GM23338 (cell line): ENCODE results near the gene CD34. TPM values are rescaled to one million over a fixed set of nuclear protein-coding genes. Genes with fewer than 3 reads are reported as not detected.
"Not testable (repeated sequence)": the region's sequence is repeated elsewhere in the genome, so short reads cannot be mapped to it uniquely, and the experiment has no call there.

Experiments used
- ATAC-seq: fragments of 200-7000 bp; cut with Tn5 transposase; 3 replicates; pipeline ENCODE4 v1.9.1; 2020
- DNase-seq: peaks from one replicate; pipeline ENCODE4 v3.0.0-alpha.2; 2015; ENCODE audit warnings: low spot score
- H2AFZ ChIP-seq: fragments of 200-600 bp; sonication (generic); 2 replicates; pipeline ENCODE4 v1.8.0; 2016; ENCODE audit warnings: antibody characterized with exemption, mild to moderate bottlenecking, moderate library complexity
- H3F3A ChIP-seq: fragments of 200-600 bp; sonication (generic); replicated peaks from 2 replicates; pipeline ENCODE4 v1.8.0; 2017; ENCODE audit warnings: antibody characterized with exemption, mixed run types, low read depth
- H3K27ac ChIP-seq: fragments of 200-600 bp; sonication (generic); 2 replicates; pipeline ENCODE4 v1.6.1; 2016; ENCODE audit warnings: low read depth
- H3K27me3 ChIP-seq: fragments of 200-600 bp; sonication (generic); 2 replicates; pipeline ENCODE4 v1.8.0; 2016; ENCODE audit warnings: mild to moderate bottlenecking, mixed run types, moderate library complexity; ENCODE audit not compliant: insufficient read depth
- H3K36me3 ChIP-seq: fragments of 200-600 bp; sonication (generic); 2 replicates; pipeline ENCODE4 v1.8.0; 2016; ENCODE audit warnings: mild to moderate bottlenecking; ENCODE audit not compliant: insufficient read depth
- H3K4me1 ChIP-seq: fragments of 200-600 bp; sonication (generic); 2 replicates; pipeline ENCODE4 v1.8.0; 2016; ENCODE audit warnings: mild to moderate bottlenecking, moderate library complexity; ENCODE audit not compliant: insufficient read depth
- H3K4me2 ChIP-seq: fragments of 200-600 bp; sonication (generic); 2 replicates; pipeline ENCODE4 v1.7.1; 2017; ENCODE audit warnings: mixed run types
- H3K4me3 ChIP-seq: fragments of 200-600 bp; sonication (generic); 2 replicates; pipeline ENCODE4 v1.6.1; 2016; ENCODE audit warnings: mixed run types
- H3K79me2 ChIP-seq: fragments of 200-600 bp; sonication (generic); replicated peaks from 2 replicates; pipeline ENCODE4 v1.8.0; 2017; ENCODE audit warnings: mild to moderate bottlenecking; ENCODE audit not compliant: insufficient read depth
- H3K9me2 ChIP-seq: fragments of 200-600 bp; sonication (generic); 2 replicates; pipeline ENCODE4 v1.8.0; 2017; ENCODE audit not compliant: insufficient read depth
- H4K20me1 ChIP-seq: fragments of 200-600 bp; sonication (generic); replicated peaks from 2 replicates; pipeline ENCODE4 v1.8.0; 2017; ENCODE audit warnings: mild to moderate bottlenecking; ENCODE audit not compliant: insufficient read depth
- H3K27ac Mint-ChIP-seq: 2 replicates; pipeline ENCODE4 v1.8.0; 2020; ENCODE audit warnings: inconsistent platforms, mild to moderate bottlenecking, moderate library complexity, mixed read lengths
- H3K27me3 Mint-ChIP-seq: 3 replicates; pipeline ENCODE4 v1.8.0; 2022; ENCODE audit warnings: low read depth, mild to moderate bottlenecking, moderate library complexity, mixed read lengths, inconsistent platforms; ENCODE audit not compliant: insufficient read depth, poor library complexity
- H3K36me3 Mint-ChIP-seq: 3 replicates; pipeline ENCODE4 v1.8.0; 2021; ENCODE audit warnings: low read depth, mild to moderate bottlenecking, inconsistent platforms, moderate library complexity, mixed read lengths
- H3K4me1 Mint-ChIP-seq: 3 replicates; pipeline ENCODE4 v1.8.0; 2020; ENCODE audit warnings: mild to moderate bottlenecking, inconsistent platforms, mixed read lengths
- H3K4me3 Mint-ChIP-seq: 3 replicates; pipeline ENCODE4 v1.8.0; 2021; ENCODE audit warnings: moderate library complexity, mild to moderate bottlenecking, inconsistent platforms, mixed read lengths
- H3K9me3 Mint-ChIP-seq: 3 replicates; pipeline ENCODE4 v1.8.0; 2020; ENCODE audit warnings: moderate library complexity, mild to moderate bottlenecking, inconsistent platforms, mixed read lengths
- JUNB ChIP-seq: IDR thresholded peaks from one replicate; pipeline ENCODE4 v1.6.1; 2016; ENCODE audit warnings: antibody characterized with exemption; ENCODE audit not compliant: unreplicated experiment
- POLR2AphosphoS5 ChIP-seq: IDR thresholded peaks from 2 replicates; pipeline ENCODE4 v1.6.1; 2016; ENCODE audit warnings: antibody characterized with exemption, low read depth
- polyA plus RNA-seq: library from polyadenylated mRNA; unstranded; fragments of >200 nt; fragmentation: Nextera tagmentation; extraction: Ambion mirVana; gene quantifications from 2 replicates; pipeline ENCODE4 v1.2.1, GENCODE V29; 2016
- total RNA-seq: library from RNA; depleted of rRNA; stranded (reverse); fragments of >200 nt; shearing (Covaris generic); gene quantifications from 2 replicates; pipeline ENCODE4 v1.2.3, GENCODE V29; 2014
- TF ChIP-seq, protein P1 (sequence below): fragments of 250-450 bp; sonication (Bioruptor Pico); IDR thresholded peaks from 2 replicates; pipeline ENCODE4 v1.5.0; 2020; ENCODE audit warnings: mild to moderate bottlenecking, moderate library complexity
- TF ChIP-seq, protein P2 (sequence below), 2 experiments: fragments of 200-600 bp in 1 of 2; sonication (generic) in 1 of 2; conservative IDR thresholded peaks; 2 replicates each; pipeline versions ENCODE4 v1.5.1 to v1.6.1; 2016 to 2017; ENCODE audit warnings: antibody characterized with exemption in 2 of 2, low read depth in 2 of 2, mild to moderate bottlenecking in 2 of 2, moderate library complexity in 1 of 2
- TF ChIP-seq, protein P3 (sequence below): IDR thresholded peaks from one replicate; pipeline ENCODE4 v1.6.1; 2018; ENCODE audit warnings: antibody characterized with exemption; ENCODE audit not compliant: unreplicated experiment

Gene CD34
- total and polyA plus RNA-seq, 2 experiments from 2014 or later: 0.07 to 0.18 TPM

DNA sequence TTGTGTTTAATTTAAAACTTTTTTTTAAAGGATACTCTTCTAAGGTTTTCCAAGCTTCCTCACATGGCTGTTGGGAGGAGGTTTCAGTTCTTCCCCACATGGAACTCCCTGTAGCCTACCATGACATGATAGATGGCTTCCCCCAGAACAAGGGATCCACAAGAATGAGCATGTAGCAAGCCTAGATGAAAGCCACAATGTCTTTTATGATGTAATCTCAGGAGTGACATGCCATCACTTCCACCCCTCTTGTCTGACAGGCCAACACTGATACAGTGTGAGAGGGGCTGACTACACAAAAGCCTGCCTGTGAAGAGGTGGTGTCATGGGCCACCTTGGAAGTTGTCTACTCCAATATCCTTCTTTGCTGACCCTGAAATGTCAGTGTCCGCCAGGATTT, 32.0 kb downstream of the CD34 start (continued):
- TF ChIP-seq, protein P1, sequence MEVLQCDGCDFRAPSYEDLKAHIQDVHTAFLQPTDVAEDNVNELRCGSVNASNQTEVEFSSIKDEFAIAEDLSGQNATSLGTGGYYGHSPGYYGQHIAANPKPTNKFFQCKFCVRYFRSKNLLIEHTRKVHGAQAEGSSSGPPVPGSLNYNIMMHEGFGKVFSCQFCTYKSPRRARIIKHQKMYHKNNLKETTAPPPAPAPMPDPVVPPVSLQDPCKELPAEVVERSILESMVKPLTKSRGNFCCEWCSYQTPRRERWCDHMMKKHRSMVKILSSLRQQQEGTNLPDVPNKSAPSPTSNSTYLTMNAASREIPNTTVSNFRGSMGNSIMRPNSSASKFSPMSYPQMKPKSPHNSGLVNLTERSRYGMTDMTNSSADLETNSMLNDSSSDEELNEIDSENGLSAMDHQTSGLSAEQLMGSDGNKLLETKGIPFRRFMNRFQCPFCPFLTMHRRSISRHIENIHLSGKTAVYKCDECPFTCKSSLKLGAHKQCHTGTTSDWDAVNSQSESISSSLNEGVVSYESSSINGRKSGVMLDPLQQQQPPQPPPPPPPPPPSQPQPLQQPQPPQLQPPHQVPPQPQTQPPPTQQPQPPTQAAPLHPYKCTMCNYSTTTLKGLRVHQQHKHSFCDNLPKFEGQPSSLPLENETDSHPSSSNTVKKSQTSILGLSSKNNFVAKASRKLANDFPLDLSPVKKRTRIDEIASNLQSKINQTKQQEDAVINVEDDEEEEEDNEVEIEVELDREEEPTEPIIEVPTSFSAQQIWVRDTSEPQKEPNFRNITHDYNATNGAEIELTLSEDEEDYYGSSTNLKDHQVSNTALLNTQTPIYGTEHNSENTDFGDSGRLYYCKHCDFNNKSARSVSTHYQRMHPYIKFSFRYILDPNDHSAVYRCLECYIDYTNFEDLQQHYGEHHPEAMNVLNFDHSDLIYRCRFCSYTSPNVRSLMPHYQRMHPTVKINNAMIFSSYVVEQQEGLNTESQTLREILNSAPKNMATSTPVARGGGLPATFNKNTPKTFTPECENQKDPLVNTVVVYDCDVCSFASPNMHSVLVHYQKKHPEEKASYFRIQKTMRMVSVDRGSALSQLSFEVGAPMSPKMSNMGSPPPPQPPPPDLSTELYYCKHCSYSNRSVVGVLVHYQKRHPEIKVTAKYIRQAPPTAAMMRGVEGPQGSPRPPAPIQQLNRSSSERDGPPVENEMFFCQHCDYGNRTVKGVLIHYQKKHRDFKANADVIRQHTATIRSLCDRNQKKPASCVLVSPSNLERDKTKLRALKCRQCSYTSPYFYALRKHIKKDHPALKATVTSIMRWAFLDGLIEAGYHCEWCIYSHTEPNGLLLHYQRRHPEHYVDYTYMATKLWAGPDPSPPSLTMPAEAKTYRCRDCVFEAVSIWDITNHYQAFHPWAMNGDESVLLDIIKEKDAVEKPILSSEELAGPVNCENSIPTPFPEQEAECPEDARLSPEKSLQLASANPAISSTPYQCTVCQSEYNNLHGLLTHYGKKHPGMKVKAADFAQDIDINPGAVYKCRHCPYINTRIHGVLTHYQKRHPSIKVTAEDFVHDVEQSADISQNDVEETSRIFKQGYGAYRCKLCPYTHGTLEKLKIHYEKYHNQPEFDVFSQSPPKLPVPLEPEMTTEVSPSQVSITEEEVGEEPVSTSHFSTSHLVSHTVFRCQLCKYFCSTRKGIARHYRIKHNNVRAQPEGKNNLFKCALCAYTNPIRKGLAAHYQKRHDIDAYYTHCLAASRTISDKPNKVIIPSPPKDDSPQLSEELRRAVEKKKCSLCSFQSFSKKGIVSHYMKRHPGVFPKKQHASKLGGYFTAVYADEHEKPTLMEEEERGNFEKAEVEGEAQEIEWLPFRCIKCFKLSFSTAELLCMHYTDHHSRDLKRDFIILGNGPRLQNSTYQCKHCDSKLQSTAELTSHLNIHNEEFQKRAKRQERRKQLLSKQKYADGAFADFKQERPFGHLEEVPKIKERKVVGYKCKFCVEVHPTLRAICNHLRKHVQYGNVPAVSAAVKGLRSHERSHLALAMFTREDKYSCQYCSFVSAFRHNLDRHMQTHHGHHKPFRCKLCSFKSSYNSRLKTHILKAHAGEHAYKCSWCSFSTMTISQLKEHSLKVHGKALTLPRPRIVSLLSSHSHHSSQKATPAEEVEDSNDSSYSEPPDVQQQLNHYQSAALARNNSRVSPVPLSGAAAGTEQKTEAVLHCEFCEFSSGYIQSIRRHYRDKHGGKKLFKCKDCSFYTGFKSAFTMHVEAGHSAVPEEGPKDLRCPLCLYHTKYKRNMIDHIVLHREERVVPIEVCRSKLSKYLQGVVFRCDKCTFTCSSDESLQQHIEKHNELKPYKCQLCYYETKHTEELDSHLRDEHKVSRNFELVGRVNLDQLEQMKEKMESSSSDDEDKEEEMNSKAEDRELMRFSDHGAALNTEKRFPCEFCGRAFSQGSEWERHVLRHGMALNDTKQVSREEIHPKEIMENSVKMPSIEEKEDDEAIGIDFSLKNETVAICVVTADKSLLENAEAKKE (CRISPR knock-in tag): no peak
- TF ChIP-seq, protein P2, sequence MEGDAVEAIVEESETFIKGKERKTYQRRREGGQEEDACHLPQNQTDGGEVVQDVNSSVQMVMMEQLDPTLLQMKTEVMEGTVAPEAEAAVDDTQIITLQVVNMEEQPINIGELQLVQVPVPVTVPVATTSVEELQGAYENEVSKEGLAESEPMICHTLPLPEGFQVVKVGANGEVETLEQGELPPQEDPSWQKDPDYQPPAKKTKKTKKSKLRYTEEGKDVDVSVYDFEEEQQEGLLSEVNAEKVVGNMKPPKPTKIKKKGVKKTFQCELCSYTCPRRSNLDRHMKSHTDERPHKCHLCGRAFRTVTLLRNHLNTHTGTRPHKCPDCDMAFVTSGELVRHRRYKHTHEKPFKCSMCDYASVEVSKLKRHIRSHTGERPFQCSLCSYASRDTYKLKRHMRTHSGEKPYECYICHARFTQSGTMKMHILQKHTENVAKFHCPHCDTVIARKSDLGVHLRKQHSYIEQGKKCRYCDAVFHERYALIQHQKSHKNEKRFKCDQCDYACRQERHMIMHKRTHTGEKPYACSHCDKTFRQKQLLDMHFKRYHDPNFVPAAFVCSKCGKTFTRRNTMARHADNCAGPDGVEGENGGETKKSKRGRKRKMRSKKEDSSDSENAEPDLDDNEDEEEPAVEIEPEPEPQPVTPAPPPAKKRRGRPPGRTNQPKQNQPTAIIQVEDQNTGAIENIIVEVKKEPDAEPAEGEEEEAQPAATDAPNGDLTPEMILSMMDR (conservative IDR thresholded peaks at IDR 0.05; ENCODE audit: low read depth in 2 of 2): no peak
- TF ChIP-seq JUNB (no peak), POLR2AphosphoS5 (no peak)
- TF ChIP-seq, protein P3, sequence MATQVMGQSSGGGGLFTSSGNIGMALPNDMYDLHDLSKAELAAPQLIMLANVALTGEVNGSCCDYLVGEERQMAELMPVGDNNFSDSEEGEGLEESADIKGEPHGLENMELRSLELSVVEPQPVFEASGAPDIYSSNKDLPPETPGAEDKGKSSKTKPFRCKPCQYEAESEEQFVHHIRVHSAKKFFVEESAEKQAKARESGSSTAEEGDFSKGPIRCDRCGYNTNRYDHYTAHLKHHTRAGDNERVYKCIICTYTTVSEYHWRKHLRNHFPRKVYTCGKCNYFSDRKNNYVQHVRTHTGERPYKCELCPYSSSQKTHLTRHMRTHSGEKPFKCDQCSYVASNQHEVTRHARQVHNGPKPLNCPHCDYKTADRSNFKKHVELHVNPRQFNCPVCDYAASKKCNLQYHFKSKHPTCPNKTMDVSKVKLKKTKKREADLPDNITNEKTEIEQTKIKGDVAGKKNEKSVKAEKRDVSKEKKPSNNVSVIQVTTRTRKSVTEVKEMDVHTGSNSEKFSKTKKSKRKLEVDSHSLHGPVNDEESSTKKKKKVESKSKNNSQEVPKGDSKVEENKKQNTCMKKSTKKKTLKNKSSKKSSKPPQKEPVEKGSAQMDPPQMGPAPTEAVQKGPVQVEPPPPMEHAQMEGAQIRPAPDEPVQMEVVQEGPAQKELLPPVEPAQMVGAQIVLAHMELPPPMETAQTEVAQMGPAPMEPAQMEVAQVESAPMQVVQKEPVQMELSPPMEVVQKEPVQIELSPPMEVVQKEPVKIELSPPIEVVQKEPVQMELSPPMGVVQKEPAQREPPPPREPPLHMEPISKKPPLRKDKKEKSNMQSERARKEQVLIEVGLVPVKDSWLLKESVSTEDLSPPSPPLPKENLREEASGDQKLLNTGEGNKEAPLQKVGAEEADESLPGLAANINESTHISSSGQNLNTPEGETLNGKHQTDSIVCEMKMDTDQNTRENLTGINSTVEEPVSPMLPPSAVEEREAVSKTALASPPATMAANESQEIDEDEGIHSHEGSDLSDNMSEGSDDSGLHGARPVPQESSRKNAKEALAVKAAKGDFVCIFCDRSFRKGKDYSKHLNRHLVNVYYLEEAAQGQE: no peak

DNA sequence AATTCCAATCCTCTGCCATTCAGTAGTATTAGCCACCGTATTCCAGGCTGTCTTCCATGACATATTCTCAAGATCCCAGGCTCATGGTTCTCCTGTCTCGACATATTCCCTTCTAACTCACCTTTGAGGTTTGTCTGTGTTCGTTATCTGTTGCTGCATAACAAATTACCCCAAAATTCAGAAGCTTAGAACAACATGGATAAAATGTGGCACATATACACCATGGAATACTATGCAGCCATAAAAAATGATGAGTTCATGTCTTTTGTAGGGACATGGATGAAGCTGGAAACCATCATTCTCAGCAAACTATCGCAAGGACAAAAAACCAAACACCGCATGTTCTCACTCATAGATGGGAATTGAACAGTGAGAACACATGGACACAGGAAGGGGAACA, 33.0 kb downstream of the CD34 start:
- H2AFZ ChIP-seq, H3K27me3 Mint-ChIP-seq, H3K79me2 ChIP-seq, H3K36me3 ChIP-seq, DNase-seq, H3K4me1 Mint-ChIP-seq, H3K9me3 Mint-ChIP-seq, H3K4me2 ChIP-seq, H3K4me1 ChIP-seq, H3K4me3 ChIP-seq, H3K27me3 ChIP-seq, H3K36me3 Mint-ChIP-seq, H3K27ac ChIP-seq, H3K27ac Mint-ChIP-seq, ATAC-seq, H3K4me3 Mint-ChIP-seq, H4K20me1 ChIP-seq, H3F3A ChIP-seq, H3K9me2 ChIP-seq: not testable (repeated sequence)
